ENCODE data around the gene HEMK1. TPM values are rescaled to one million over a fixed set of nuclear protein-coding genes. Genes with fewer than 3 reads are reported as not detected.

The HEMK1 gene
- total and polyA plus RNA-seq, 4 donors: 3.7 to 9.5 (median 8.9) TPM

- H3K4me3 ChIP-seq (ENCODE audit: low read depth in 1 of 3, low read length in 3 of 3): no peak overlapping the region
- H3K9me3 ChIP-seq (ENCODE audit: control insufficient read depth in 4 of 4, low read length in 3 of 4): no peaks in the 10 kb centered on the region
- 70% methylated on average over 4 of the region's 4 CpGs for WGBS
- no peak for DNase-seq (ENCODE audit: low spot score)
- H3K4me1 ChIP-seq (ENCODE audit: control insufficient read depth in 4 of 4, insufficient read depth in 4 of 4, low read length in 3 of 4): no peaks in the 10 kb centered on the region
- H3K27me3 ChIP-seq (ENCODE audit: control insufficient read depth in 4 of 4, insufficient read depth in 4 of 4, low read length in 3 of 4): peaks cover 0 to 2% (median 0%) of the 10 kb centered on the region in 4 donors
- no peak overlapping the region for H3K27ac ChIP-seq (ENCODE audit: low read depth in 1 of 2, low read length in 2 of 2)
- no peak for TF ChIP-seq REST (IDR thresholded peaks at IDR 0.05)
- TF ChIP-seq RAD21 (IDR thresholded peaks at IDR 0.05): no peak
- no peak for TF ChIP-seq HNF4G (IDR thresholded peaks at IDR 0.05)
- no peak for TF ChIP-seq ATF3 (IDR thresholded peaks at IDR 0.05)
- no peak for TF ChIP-seq EGR1 (IDR thresholded peaks at IDR 0.05; ENCODE audit: low read depth in 2 of 2)
- TF ChIP-seq YY1 (IDR thresholded peaks at IDR 0.05): no peak
- no peak for TF ChIP-seq FOXA2 (IDR thresholded peaks at IDR 0.05)
- no peak for TF ChIP-seq TAF1 (conservative IDR thresholded peaks at IDR 0.05)
- TF ChIP-seq HNF4A (conservative IDR thresholded peaks at IDR 0.05): no peak
- no peak for TF ChIP-seq SP1 (IDR thresholded peaks at IDR 0.05)
- no peak for TF ChIP-seq RXRA (IDR thresholded peaks at IDR 0.05)
- no peak for TF ChIP-seq JUND (IDR thresholded peaks at IDR 0.05)
- TF ChIP-seq CTCF (IDR thresholded peaks at IDR 0.05; ENCODE audit: low read depth, low read length, missing input control): no peak
- no peak for TF ChIP-seq FOXA1 (IDR thresholded peaks at IDR 0.05)
- no peak for TF ChIP-seq ZBTB33 (IDR thresholded peaks at IDR 0.05)
- TF ChIP-seq GABPA (IDR thresholded peaks at IDR 0.05 in 1 of 2, conservative IDR thresholded peaks at IDR 0.05 in 1 of 2): no peak
- no peak for TF ChIP-seq NR2F2 (IDR thresholded peaks at IDR 0.05)
- no peak for TF ChIP-seq MAX (IDR thresholded peaks at IDR 0.05)
- no peaks in the 10 kb centered on the region for H3K36me3 ChIP-seq (ENCODE audit: control insufficient read depth in 4 of 4, insufficient read depth in 3 of 4, low read depth in 1 of 4, low read length in 3 of 4)
- H3K9ac ChIP-seq (ENCODE audit: low read depth in 1 of 2, low read length in 2 of 2): no peak overlapping the region
Measured at GRCh38 chr3:50537421-50538129, 31.7 kb upstream of the HEMK1 start.

All from liver (tissue), 9 donors.